Stomach (tissue), 4 donors: ENCODE results near the gene CCDC186.

Experiments
- CTCF ChIP-seq, 7 experiments: fragments of 450-650 bp in 4 of 7; fragments of 200-600 bp in 3 of 7; sonication (generic) in 3 of 7; IDR thresholded peaks; one replicate each; pipeline ENCODE4 v1.5.1; 2016 to 2019; ENCODE audit warnings: antibody characterized with exemption in 7 of 7, control low read depth in 2 of 7, mild to moderate bottlenecking in 1 of 7
- POLR2A ChIP-seq, 4 donors: fragments of 450-650 bp; IDR thresholded peaks; one replicate each; pipeline ENCODE4 v1.6.1; 2016; ENCODE audit warnings: antibody characterized with exemption in 4 of 4, control low read depth in 2 of 4, mild to moderate bottlenecking in 1 of 4, moderate library complexity in 1 of 4

- TF ChIP-seq CTCF (IDR thresholded peaks at IDR 0.05) (no peak), POLR2A (IDR thresholded peaks at IDR 0.05) (no peak)
Measured at GRCh38 chr10:114183563-114183962, 9.6 kb upstream of the CCDC186 start.
